Measurements from ENCODE around the gene CEP85. TPM values are rescaled to one million over a fixed set of nuclear protein-coding genes. Genes with fewer than 3 reads are reported as not detected.

The CEP85 gene
- total and polyA plus RNA-seq, 9 of the 15 experiments (the other 6 are each of a cell fraction or from before 2014, with no cell fraction given), result 42.1 to 140 (median 92.6) TPM

DNA sequence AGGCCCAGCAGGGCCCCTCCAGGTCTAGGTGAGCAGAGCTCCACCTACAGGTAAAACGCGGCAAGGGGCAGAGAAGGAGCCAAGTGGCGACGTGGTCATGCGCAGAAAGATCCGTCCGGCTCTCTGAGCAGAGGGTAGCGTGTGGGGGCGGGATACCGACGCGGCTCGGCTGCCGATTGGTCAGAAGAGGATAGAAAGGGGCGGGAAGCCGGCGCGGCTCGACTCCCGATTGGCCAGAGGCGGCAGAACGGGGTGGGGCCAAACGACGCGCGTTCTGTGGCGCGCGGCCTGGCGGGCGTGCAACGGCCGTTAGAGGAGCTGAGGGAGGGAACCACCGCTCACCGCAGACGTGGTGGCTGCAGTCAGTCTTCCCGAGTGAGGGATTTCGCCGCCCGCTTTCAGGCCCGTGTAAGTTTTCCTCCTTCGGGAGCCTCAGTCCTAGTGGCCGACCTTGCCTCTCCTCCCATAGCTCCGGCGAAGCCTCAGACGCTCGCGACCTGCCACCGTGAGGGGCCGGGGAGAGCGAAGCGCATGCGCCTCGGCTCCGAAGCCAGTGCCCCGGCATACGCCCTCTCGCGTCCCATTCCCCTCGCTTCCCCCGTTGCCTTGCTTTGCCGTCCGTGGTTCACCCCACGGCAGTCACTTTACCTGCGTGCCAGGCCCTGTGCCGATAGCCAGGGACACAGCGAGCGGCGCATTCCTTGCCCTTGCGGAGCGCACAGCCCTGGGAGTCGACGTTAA, at the start of gene CEP85 (continued):
- TF ChIP-seq, protein P1, sequence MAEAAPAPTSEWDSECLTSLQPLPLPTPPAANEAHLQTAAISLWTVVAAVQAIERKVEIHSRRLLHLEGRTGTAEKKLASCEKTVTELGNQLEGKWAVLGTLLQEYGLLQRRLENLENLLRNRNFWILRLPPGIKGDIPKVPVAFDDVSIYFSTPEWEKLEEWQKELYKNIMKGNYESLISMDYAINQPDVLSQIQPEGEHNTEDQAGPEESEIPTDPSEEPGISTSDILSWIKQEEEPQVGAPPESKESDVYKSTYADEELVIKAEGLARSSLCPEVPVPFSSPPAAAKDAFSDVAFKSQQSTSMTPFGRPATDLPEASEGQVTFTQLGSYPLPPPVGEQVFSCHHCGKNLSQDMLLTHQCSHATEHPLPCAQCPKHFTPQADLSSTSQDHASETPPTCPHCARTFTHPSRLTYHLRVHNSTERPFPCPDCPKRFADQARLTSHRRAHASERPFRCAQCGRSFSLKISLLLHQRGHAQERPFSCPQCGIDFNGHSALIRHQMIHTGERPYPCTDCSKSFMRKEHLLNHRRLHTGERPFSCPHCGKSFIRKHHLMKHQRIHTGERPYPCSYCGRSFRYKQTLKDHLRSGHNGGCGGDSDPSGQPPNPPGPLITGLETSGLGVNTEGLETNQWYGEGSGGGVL (CRISPR knock-in tag; IDR thresholded peaks at IDR 0.05), result no peak
- no peak for TF ChIP-seq TAF15 (IDR thresholded peaks at IDR 0.05; ENCODE audit: low read depth, low read length)
- no peak for TF ChIP-seq BDP1 (IDR thresholded peaks at IDR 0.05; ENCODE audit: insufficient read depth, insufficient read length)
- TF ChIP-seq RBM25 (IDR thresholded peaks at IDR 0.05; ENCODE audit: low read depth, low read length, severe bottlenecking), result peak; percentile 98
- TF ChIP-seq, protein P2, sequence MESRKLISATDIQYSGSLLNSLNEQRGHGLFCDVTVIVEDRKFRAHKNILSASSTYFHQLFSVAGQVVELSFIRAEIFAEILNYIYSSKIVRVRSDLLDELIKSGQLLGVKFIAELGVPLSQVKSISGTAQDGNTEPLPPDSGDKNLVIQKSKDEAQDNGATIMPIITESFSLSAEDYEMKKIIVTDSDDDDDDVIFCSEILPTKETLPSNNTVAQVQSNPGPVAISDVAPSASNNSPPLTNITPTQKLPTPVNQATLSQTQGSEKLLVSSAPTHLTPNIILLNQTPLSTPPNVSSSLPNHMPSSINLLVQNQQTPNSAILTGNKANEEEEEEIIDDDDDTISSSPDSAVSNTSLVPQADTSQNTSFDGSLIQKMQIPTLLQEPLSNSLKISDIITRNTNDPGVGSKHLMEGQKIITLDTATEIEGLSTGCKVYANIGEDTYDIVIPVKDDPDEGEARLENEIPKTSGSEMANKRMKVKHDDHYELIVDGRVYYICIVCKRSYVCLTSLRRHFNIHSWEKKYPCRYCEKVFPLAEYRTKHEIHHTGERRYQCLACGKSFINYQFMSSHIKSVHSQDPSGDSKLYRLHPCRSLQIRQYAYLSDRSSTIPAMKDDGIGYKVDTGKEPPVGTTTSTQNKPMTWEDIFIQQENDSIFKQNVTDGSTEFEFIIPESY (CRISPR knock-in tag; IDR thresholded peaks at IDR 0.05), result peak; percentile 74; the same call in 1 of the 2 replicates
- peak; percentile 74 to 84; a peak in 2 of 4 replicates for TF ChIP-seq TEAD1 (CRISPR knock-in tag; IDR thresholded peaks at IDR 0.05)
- TF ChIP-seq, protein P3, sequence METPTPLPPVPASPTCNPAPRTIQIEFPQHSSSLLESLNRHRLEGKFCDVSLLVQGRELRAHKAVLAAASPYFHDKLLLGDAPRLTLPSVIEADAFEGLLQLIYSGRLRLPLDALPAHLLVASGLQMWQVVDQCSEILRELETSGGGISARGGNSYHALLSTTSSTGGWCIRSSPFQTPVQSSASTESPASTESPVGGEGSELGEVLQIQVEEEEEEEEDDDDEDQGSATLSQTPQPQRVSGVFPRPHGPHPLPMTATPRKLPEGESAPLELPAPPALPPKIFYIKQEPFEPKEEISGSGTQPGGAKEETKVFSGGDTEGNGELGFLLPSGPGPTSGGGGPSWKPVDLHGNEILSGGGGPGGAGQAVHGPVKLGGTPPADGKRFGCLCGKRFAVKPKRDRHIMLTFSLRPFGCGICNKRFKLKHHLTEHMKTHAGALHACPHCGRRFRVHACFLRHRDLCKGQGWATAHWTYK (CRISPR knock-in tag; IDR thresholded peaks at IDR 0.05), result peak; percentile 91
- no peak for TF ChIP-seq SRSF1 (IDR thresholded peaks at IDR 0.05; ENCODE audit: low read depth, low read length)
- TF ChIP-seq, protein P4, sequence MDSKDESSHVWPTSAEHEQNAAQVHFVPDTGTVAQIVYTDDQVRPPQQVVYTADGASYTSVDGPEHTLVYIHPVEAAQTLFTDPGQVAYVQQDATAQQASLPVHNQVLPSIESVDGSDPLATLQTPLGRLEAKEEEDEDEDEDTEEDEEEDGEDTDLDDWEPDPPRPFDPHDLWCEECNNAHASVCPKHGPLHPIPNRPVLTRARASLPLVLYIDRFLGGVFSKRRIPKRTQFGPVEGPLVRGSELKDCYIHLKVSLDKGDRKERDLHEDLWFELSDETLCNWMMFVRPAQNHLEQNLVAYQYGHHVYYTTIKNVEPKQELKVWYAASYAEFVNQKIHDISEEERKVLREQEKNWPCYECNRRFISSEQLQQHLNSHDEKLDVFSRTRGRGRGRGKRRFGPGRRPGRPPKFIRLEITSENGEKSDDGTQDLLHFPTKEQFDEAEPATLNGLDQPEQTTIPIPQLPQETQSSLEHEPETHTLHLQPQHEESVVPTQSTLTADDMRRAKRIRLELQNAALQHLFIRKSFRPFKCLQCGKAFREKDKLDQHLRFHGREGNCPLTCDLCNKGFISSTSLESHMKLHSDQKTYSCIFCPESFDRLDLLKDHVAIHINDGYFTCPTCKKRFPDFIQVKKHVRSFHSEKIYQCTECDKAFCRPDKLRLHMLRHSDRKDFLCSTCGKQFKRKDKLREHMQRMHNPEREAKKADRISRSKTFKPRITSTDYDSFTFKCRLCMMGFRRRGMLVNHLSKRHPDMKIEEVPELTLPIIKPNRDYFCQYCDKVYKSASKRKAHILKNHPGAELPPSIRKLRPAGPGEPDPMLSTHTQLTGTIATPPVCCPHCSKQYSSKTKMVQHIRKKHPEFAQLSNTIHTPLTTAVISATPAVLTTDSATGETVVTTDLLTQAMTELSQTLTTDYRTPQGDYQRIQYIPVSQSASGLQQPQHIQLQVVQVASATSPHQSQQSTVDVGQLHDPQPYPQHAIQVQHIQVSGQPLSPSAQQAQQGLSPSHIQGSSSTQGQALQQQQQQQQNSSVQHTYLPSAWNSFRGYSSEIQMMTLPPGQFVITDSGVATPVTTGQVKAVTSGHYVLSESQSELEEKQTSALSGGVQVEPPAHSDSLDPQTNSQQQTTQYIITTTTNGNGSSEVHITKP (IDR thresholded peaks at IDR 0.05; ENCODE audit: partially characterized antibody), result peak; percentile 36
- 0 out of 2 replicates have a peak, but pooled peaks have one; percentile 32 for TF ChIP-seq RFX7 (CRISPR knock-in tag; IDR thresholded peaks at IDR 0.05)
- TF ChIP-seq, protein P5, sequence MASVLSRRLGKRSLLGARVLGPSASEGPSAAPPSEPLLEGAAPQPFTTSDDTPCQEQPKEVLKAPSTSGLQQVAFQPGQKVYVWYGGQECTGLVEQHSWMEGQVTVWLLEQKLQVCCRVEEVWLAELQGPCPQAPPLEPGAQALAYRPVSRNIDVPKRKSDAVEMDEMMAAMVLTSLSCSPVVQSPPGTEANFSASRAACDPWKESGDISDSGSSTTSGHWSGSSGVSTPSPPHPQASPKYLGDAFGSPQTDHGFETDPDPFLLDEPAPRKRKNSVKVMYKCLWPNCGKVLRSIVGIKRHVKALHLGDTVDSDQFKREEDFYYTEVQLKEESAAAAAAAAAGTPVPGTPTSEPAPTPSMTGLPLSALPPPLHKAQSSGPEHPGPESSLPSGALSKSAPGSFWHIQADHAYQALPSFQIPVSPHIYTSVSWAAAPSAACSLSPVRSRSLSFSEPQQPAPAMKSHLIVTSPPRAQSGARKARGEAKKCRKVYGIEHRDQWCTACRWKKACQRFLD (CRISPR knock-in tag; IDR thresholded peaks at IDR 0.05), result peak; percentile 64; the same call in 1 of the 2 replicates
- no peak for TF ChIP-seq U2AF1 (optimal IDR thresholded peaks at IDR 0.05; ENCODE audit: low read depth, low read length)
- no peak for TF ChIP-seq RBM14 (IDR thresholded peaks at IDR 0.05; ENCODE audit: borderline replicate concordance, insufficient read depth, low read depth, low read length)
- TF ChIP-seq HNRNPK (IDR thresholded peaks at IDR 0.05; ENCODE audit: low read depth, low read length, poor library complexity, severe bottlenecking), result no peak

Data from K562 (cell line).